HepG2 (cell line): ENCODE data around the gene BOLL. TPM values are rescaled to one million over a fixed set of nuclear protein-coding genes. Genes with fewer than 3 reads are reported as not detected.

ENCODE experiments used
- ATAC-seq: fragments of 200-7000 bp; cut with Tn5 transposase; 3 replicates; pipeline ENCODE4 v1.9.1; 2020; ENCODE audit warnings: mild to moderate bottlenecking, moderate library complexity
- BruUV-seq: library from RNA; stranded (reverse); fragments of 400-500 nt; replicated peaks from 2 replicates; lab custom pipeline; 2021; lab: Mats Ljungman, UMichigan
- CTCF ChIA-PET: fragments of 300-600 bp; formaldehyde crosslinking; extraction: SDS; loops from one replicate; lab custom pipeline; 2021; ENCODE audit warnings: low total read pairs, inconsistent platforms, low intra/inter-chr PET ratio; lab: Yijun Ruan, JAX
- POLR2A ChIA-PET: fragments of 350-600 bp; sonication (Branson Sonifier 250); formaldehyde crosslinking; loops from one replicate; lab custom pipeline; 2020; ENCODE audit warnings: antibody characterized with exemption, inconsistent platforms; lab: Yijun Ruan, JAX
- DNase-seq: peaks from one replicate; pipeline ENCODE4 v3.0.0-alpha.2; 2015; ENCODE audit warnings: low spot score
- FAIRE-seq: peaks from 3 replicates; lab custom pipeline; 2011; peaks lifted over from hg19 to GRCh38; lab: Jason Lieb, UNC
- H2AFZ ChIP-seq: one replicate; pipeline ENCODE4 v1.6.1; 2011; ENCODE audit warnings: low read length, inconsistent platforms
- H3K27ac ChIP-seq: fragments of 300-600 bp; 3 replicates; pipeline ENCODE4 v1.8.0; 2011; ENCODE audit warnings: mixed run types, mild to moderate bottlenecking, mixed read lengths, low read length, inconsistent platforms; ENCODE audit not compliant: insufficient read depth; ENCODE audit errors: extremely low read length
- H3K27me3 ChIP-seq, 2 experiments: fragments of 200-600 bp in 1 of 2; 2 replicates in 1 of 2; 3 replicates in 1 of 2; pipeline versions ENCODE4 v1.6.0 to v1.8.0; 2011; ENCODE audit warnings: low read length in 2 of 2, mild to moderate bottlenecking in 2 of 2, moderate library complexity in 2 of 2, inconsistent platforms in 1 of 2; ENCODE audit not compliant: insufficient read depth in 2 of 2, control insufficient read depth in 1 of 2
- H3K36me3 ChIP-seq, 2 experiments: fragments of 200-600 bp in 1 of 2; replicated peaks in 1 of 2; 2 replicates in 1 of 2; 3 replicates in 1 of 2; pipeline versions ENCODE4 v1.5.1 to v1.8.0; 2011; ENCODE audit warnings: low read length in 2 of 2, inconsistent platforms in 1 of 2; ENCODE audit not compliant: insufficient read depth in 2 of 2, control insufficient read depth in 1 of 2
- H3K4me1 ChIP-seq: 2 replicates; pipeline ENCODE4 v1.5.1; 2012; ENCODE audit warnings: low read length, inconsistent platforms; ENCODE audit not compliant: insufficient read depth
- H3K4me2 ChIP-seq: 2 replicates; pipeline ENCODE4 v1.6.0; 2011; ENCODE audit warnings: low read depth, low read length, inconsistent platforms
- H3K4me3 ChIP-seq, 3 experiments: fragments of 200-600 bp in 1 of 3; sonication (generic), shearing (Covaris generic) in 1 of 3; replicated peaks in 1 of 3; 2 replicates each; pipeline ENCODE4 v1.5.1; 2011 to 2016; ENCODE audit warnings: low read length in 3 of 3, inconsistent platforms in 2 of 3, low read depth in 2 of 3, mild to moderate bottlenecking in 2 of 3, control low read depth in 1 of 3, mixed read lengths in 1 of 3; ENCODE audit not compliant: insufficient read depth in 1 of 3
- H3K79me2 ChIP-seq: one replicate; pipeline ENCODE4 v1.6.1; 2011; ENCODE audit warnings: low read length, inconsistent platforms; ENCODE audit not compliant: insufficient read depth
- H3K9ac ChIP-seq: 2 replicates; pipeline ENCODE4 v1.6.0; 2011; ENCODE audit warnings: mild to moderate bottlenecking, low read depth, low read length, inconsistent platforms; ENCODE audit not compliant: insufficient read depth
- H3K9me3 ChIP-seq: 2 replicates; pipeline ENCODE4 v1.5.1; 2012; ENCODE audit warnings: mild to moderate bottlenecking, low read length
- H4K20me1 ChIP-seq: 2 replicates; pipeline ENCODE4 v1.6.0; 2011; ENCODE audit warnings: inconsistent platforms, mild to moderate bottlenecking, low read length, moderate library complexity; ENCODE audit not compliant: insufficient read depth
- CSRNP1 ChIP-seq: sonication (generic); formaldehyde crosslinking; IDR thresholded peaks from 2 replicates; pipeline ENCODE4 v1.8.1; 2023; ENCODE audit warnings: mild to moderate bottlenecking, missing genetic modification reagents
- EZH2 ChIP-seq: conservative IDR thresholded peaks from 2 replicates; pipeline ENCODE4 v1.6.1; 2012; ENCODE audit warnings: mild to moderate bottlenecking, low read depth, low read length, moderate library complexity
- MTF2 ChIP-seq: sonication (generic); formaldehyde crosslinking; IDR thresholded peaks from 2 replicates; pipeline ENCODE4 v1.5.0; 2020; ENCODE audit warnings: missing genetic modification reagents, borderline replicate concordance
- PCBP2 ChIP-seq: fragments of 200-400 bp; formaldehyde crosslinking; optimal IDR thresholded peaks from 2 replicates; pipeline ENCODE3; 2018; ENCODE audit warnings: low read length, low read depth; ENCODE audit not compliant: poor library complexity, severe bottlenecking
- PRDM15 ChIP-seq: sonication (generic); formaldehyde crosslinking; IDR thresholded peaks from 2 replicates; pipeline ENCODE4 v1.4.0; 2020; ENCODE audit warnings: missing genetic modification reagents
- SP4 ChIP-seq: sonication (generic); formaldehyde crosslinking; IDR thresholded peaks from 2 replicates; pipeline ENCODE4 v1.8.1; 2023; ENCODE audit warnings: mild to moderate bottlenecking, missing genetic modification reagents
- SRY ChIP-seq: sonication (generic); formaldehyde crosslinking; IDR thresholded peaks from 2 replicates; pipeline ENCODE4 v1.8.0; 2022; ENCODE audit warnings: mild to moderate bottlenecking, missing genetic modification reagents
- ZBTB14 ChIP-seq: sonication (generic); formaldehyde crosslinking; IDR thresholded peaks from 2 replicates; pipeline ENCODE4 v1.4.0; 2020; ENCODE audit warnings: missing genetic modification reagents
- ZNF121 ChIP-seq: sonication (generic); formaldehyde crosslinking; IDR thresholded peaks from 2 replicates; pipeline ENCODE4 v1.5.0; 2020; ENCODE audit warnings: mild to moderate bottlenecking, missing genetic modification reagents
- ZNF777 ChIP-seq: sonication (generic); formaldehyde crosslinking; IDR thresholded peaks from 2 replicates; pipeline ENCODE4 v1.4.0; 2020; ENCODE audit warnings: missing genetic modification reagents
- WGBS: methylation state at CpG from one replicate; pipeline ENCODE4 v1.1.6; 2017; ENCODE audit warnings: low lambda C conversion rate; 5-methylcytosine and 5-hydroxymethylcytosine counted together
- in situ Hi-C: cut with HindIII; loops from 2 replicates; pipeline ENCODE4 v1.10.0; 2017; ENCODE audit warnings: low pct_unique_long_range_greater_than_20kb; ENCODE audit not compliant: extremely low pct_ligation_motif_present
- intact Hi-C: fragments of 100-400 bp; cut with micrococcal nuclease; formaldehyde crosslinking; loops from one replicate; pipeline ENCODE4 v1.10.0; 2022; ENCODE audit not compliant: unreplicated experiment
- polyA plus RNA-seq, 8 experiments: library from polyadenylated mRNA; depleted of rRNA in 3 of 8; stranded (reverse) in 7 of 8; unstranded in 1 of 8; fragments of >200 nt; fragmentation: Illumina TruSeq in 4 of 8; extraction: Trizol in 4 of 8; gene quantifications; 2 replicates each; pipeline versions ENCODE4 v1.2.1 to v1.2.3, GENCODE V29; 2011 to 2016; ENCODE audit warnings: low read depth in 4 of 8, missing spikeins in 1 of 8, mixed read lengths in 1 of 8; ENCODE audit not compliant: insufficient read depth in 1 of 8
- total RNA-seq, 5 experiments: library from RNA; depleted of rRNA; stranded (reverse); fragments of >200 nt; fragmentation: Illumina TruSeq; extraction: Trizol; gene quantifications; 2 replicates each; pipeline ENCODE4 v1.2.3, GENCODE V29; 2016; ENCODE audit warnings: low read depth in 1 of 5

Gene BOLL
- total and polyA plus RNA-seq, 2 of the 13 experiments (the other 11 are each of a cell fraction or from before 2014, with no cell fraction given), result not detected

- TF ChIP-seq CSRNP1 (CRISPR knock-in tag) (0 out of 2 replicates have a peak, but pooled peaks have one; percentile 48), PCBP2 (no peak), MTF2 (CRISPR knock-in tag) (peak; percentile 85), EZH2 (peak; percentile 98), ZNF777 (0 out of 2 replicates have a peak, but pooled peaks have one; percentile 26), SP4 (CRISPR knock-in tag) (peak; percentile 29; the same call in 1 of the 2 replicates), SRY (CRISPR knock-in tag) (peak; percentile 56; the same call in 1 of the 2 replicates)
Observed at GRCh38 chr2:197804758-197805714, 19.9 kb upstream of the BOLL start (continued).

GRCh38 chr2:197804049-197804757, 19.1 kb upstream of the BOLL start, which contains the start of gene PLCL1:
TSS of gene PLCL1 (plus strand) at chr2:197804593.
- POLR2A ChIA-PET, result interaction anchor here (1.0 kb wide), 1 partner anchor 9 kb away, joined by 4 read pairs; no protein-coding TSS in a partner anchor
- H3K9me3 ChIP-seq, result no peaks in the 10 kb centered on the region
- H3K36me3 ChIP-seq, result no peaks in the 10 kb centered on the region
- H3K27ac ChIP-seq, result no peak within 1 kb of the TSS
- no peak within 1 kb of the TSS for H3K9ac ChIP-seq
- in situ Hi-C loops, result loop anchor here (5.0 kb wide), 3 partner anchors 248 to 493 kb away; no protein-coding TSS in a partner anchor
- H3K79me2 ChIP-seq, result no peaks in the 10 kb centered on the region
- H3K4me3 ChIP-seq, result peak within 1 kb of the TSS; percentile 61 to 70 (median 65)
- intact Hi-C loops, result no loop called here
- FAIRE-seq, result no peak
- 2% methylated on average over 38 of the region's 50 CpGs for WGBS
- DNase-seq, result peak; percentile 89
- peak within 1 kb of the TSS; percentile 67 for H3K4me2 ChIP-seq
- peak; percentile 100 for ATAC-seq
- H4K20me1 ChIP-seq, result no peaks in the 10 kb centered on the region
- H3K27me3 ChIP-seq, result peaks cover 6 to 44% of the 10 kb centered on the region in 2 experiments
- no TSS peak for BruUV-seq
- H2AFZ ChIP-seq, result no peak within 1 kb of the TSS
- H3K4me1 ChIP-seq, result peaks cover 10% of the 10 kb centered on the region
- CTCF ChIA-PET, result interaction anchor here (1.9 to 3.6 kb wide), 4 partner anchors 9 to 492 kb away, joined by 16 to 36 read pairs (median 18); no protein-coding TSS in a partner anchor
- no peak for TF ChIP-seq CSRNP1 (CRISPR knock-in tag)
- no peak for TF ChIP-seq PRDM15 (CRISPR knock-in tag)
- 0 out of 2 replicates have a peak, but pooled peaks have one; percentile 22 for TF ChIP-seq ZBTB14
- TF ChIP-seq ZNF121 (CRISPR knock-in tag), result peak; percentile 55; the same call in 1 of the 2 replicates
